Glutamatergic neuron (in vitro differentiated cells): ENCODE measurements around the gene INAFM2. TPM values are rescaled to one million over a fixed set of nuclear protein-coding genes. Genes with fewer than 3 reads are reported as not detected.

Source experiments
- DNase-seq: peaks from one replicate; pipeline ENCODE4 v3.0.0; 2022
- H3K27ac Mint-ChIP-seq: one replicate; pipeline ENCODE4 v1.8.0; 2020; ENCODE audit warnings: mild to moderate bottlenecking, mixed read lengths, inconsistent platforms; ENCODE audit not compliant: unreplicated experiment
- H3K27me3 Mint-ChIP-seq: one replicate; pipeline ENCODE4 v1.8.0; 2020; ENCODE audit warnings: mild to moderate bottlenecking, moderate library complexity, mixed read lengths, inconsistent platforms; ENCODE audit not compliant: unreplicated experiment
- H3K36me3 Mint-ChIP-seq: one replicate; pipeline ENCODE4 v1.8.0; 2020; ENCODE audit warnings: mild to moderate bottlenecking, mixed read lengths, inconsistent platforms; ENCODE audit not compliant: unreplicated experiment
- H3K4me1 Mint-ChIP-seq: one replicate; pipeline ENCODE4 v1.8.0; 2020; ENCODE audit warnings: mild to moderate bottlenecking, low read depth, mixed read lengths, inconsistent platforms; ENCODE audit not compliant: unreplicated experiment
- H3K4me3 Mint-ChIP-seq: one replicate; pipeline ENCODE4 v1.8.0; 2020; ENCODE audit warnings: mild to moderate bottlenecking, mixed read lengths, inconsistent platforms; ENCODE audit not compliant: unreplicated experiment
- H3K9me3 Mint-ChIP-seq: one replicate; pipeline ENCODE4 v1.8.0; 2020; ENCODE audit warnings: mild to moderate bottlenecking, moderate library complexity, mixed read lengths, inconsistent platforms; ENCODE audit not compliant: unreplicated experiment
- CTCF ChIP-seq: fragments of 200-600 bp; sonication (generic); IDR thresholded peaks from one replicate; pipeline ENCODE4 v1.5.0; 2021; ENCODE audit not compliant: partially characterized antibody, unreplicated experiment
- total RNA-seq: library from RNA; stranded (reverse); fragmentation: NEBNext Ultra II Directional; extraction: Animal tissue kit (Norgen Biotek cat#: 25700); gene quantifications from one replicate; pipeline ENCODE4 v1.2.1, GENCODE V29; 2021; ENCODE audit not compliant: unreplicated experiment

Gene INAFM2
- total RNA-seq, 1 donor from 2014 or later: 15.9 TPM

- DNase-seq: no peak
- TF ChIP-seq CTCF: no peak
- Mint-ChIP-seq H3K9me3 (peaks cover 1% of the 10 kb centered on the region), H3K4me1 (peaks cover 3% of the 10 kb centered on the region), H3K4me3 (no peak overlapping the region), H3K27me3 (peaks cover 9% of the 10 kb centered on the region), H3K27ac (no peak overlapping the region), H3K36me3 (no peaks in the 10 kb centered on the region)
Measured at GRCh38 chr15:40346579-40347558, 23.4 kb downstream of the INAFM2 start.

- H3K4me1 Mint-ChIP-seq: peaks cover 3% of the 10 kb centered on the region
- H3K36me3 Mint-ChIP-seq: no peaks in the 10 kb centered on the region
- DNase-seq: no peak
- TF ChIP-seq CTCF: no peak
- H3K27me3 Mint-ChIP-seq: peaks cover 9% of the 10 kb centered on the region
- H3K4me3 Mint-ChIP-seq: no peak overlapping the region
- no peak overlapping the region for H3K27ac Mint-ChIP-seq
- peaks cover 1% of the 10 kb centered on the region for H3K9me3 Mint-ChIP-seq
Measured at GRCh38 chr15:40347559-40348473, 24.3 kb downstream of the INAFM2 start.

- Mint-ChIP-seq H3K27me3 (peaks cover 9% of the 10 kb centered on the region), H3K27ac (no peak overlapping the region), H3K36me3 (no peaks in the 10 kb centered on the region), H3K9me3 (peaks cover 1% of the 10 kb centered on the region), H3K4me3 (no peak overlapping the region), H3K4me1 (peaks cover 5% of the 10 kb centered on the region)
- TF ChIP-seq CTCF: no peak
- DNase-seq: no peak
Measured at GRCh38 chr15:40348474-40348870, 25.0 kb downstream of the INAFM2 start.

- H3K27me3 Mint-ChIP-seq: peaks cover 13% of the 10 kb centered on the region
- TF ChIP-seq CTCF: no peak
Measured at GRCh38 chr15:40349163-40349562, 25.7 kb downstream of the INAFM2 start.

More at GRCh38 chr15:40349163-40349562, 25.7 kb downstream of the INAFM2 start:
- no peak for DNase-seq
- H3K4me1 Mint-ChIP-seq: peaks cover 12% of the 10 kb centered on the region
- no peak overlapping the region for H3K27ac Mint-ChIP-seq
- H3K36me3 Mint-ChIP-seq: no peaks in the 10 kb centered on the region
- no peak overlapping the region for H3K4me3 Mint-ChIP-seq
- H3K9me3 Mint-ChIP-seq: peaks cover 1% of the 10 kb centered on the region
